22Rv1 (cell line): ENCODE results near the gene TEX264.

Experiments used
- H3K27ac ChIP-seq: fragments of 450-650 bp; 2 replicates; pipeline ENCODE4 v1.5.1; 2017
- CTCF ChIP-seq: fragments of 450-650 bp; IDR thresholded peaks from 2 replicates; pipeline ENCODE4 v1.5.1; 2017; ENCODE audit warnings: mild to moderate bottlenecking
- ZFX ChIP-seq: fragments of 450-650 bp; IDR thresholded peaks from 2 replicates; pipeline ENCODE4 v1.6.1; 2017; ENCODE audit warnings: antibody characterized with exemption, borderline replicate concordance

TEX264 gene

GRCh38 chr3:51696954-51697353 lies 25.9 kb downstream of the TEX264 start:
- H3K27ac ChIP-seq = no peak overlapping the region
- TF ChIP-seq CTCF = no peak
- TF ChIP-seq ZFX = no peak

GRCh38 chr3:51698209-51698608 lies 27.2 kb downstream of the TEX264 start:
- TF ChIP-seq ZFX (no peak), CTCF (no peak)
- no peak overlapping the region for H3K27ac ChIP-seq

GRCh38 chr3:51700403-51700802 lies 29.4 kb downstream of the TEX264 start:
- TF ChIP-seq ZFX (no peak), CTCF (no peak)
- H3K27ac ChIP-seq = no peak overlapping the region

- TF ChIP-seq CTCF = no peak
- TF ChIP-seq ZFX = no peak
- H3K27ac ChIP-seq = no peak overlapping the region
These were observed 31.1 kb downstream of the TEX264 start for GRCh38 chr3:51702156-51702555.

- H3K27ac ChIP-seq = no peak overlapping the region
- TF ChIP-seq ZFX = no peak
- TF ChIP-seq CTCF = no peak
These were observed 32.2 kb downstream of the TEX264 start for GRCh38 chr3:51703068-51703760.

GRCh38 chr3:51703761-51704510 lies 32.9 kb downstream of the TEX264 start:
- H3K27ac ChIP-seq = no peak overlapping the region
- TF ChIP-seq CTCF (no peak), ZFX (no peak)

- H3K27ac ChIP-seq = no peak overlapping the region
- TF ChIP-seq ZFX (no peak), CTCF (no peak)
These were observed 33.5 kb downstream of the TEX264 start for GRCh38 chr3:51704511-51704950.
